Activated CD8-positive, alpha-beta T cell treated with anti-CD3 and anti-CD28 coated beads for 36 hours (primary cell): ENCODE results near the gene ARFGEF2. TPM values are rescaled to one million over a fixed set of nuclear protein-coding genes. Genes with fewer than 3 reads are reported as not detected.

Source experiments
- ATAC-seq: fragments of 200-7000 bp; cut with Tn5 transposase; one replicate; pipeline ENCODE4 v1.10.0; 2021; ENCODE audit warnings: mild to moderate bottlenecking, moderate library complexity
- CTCF ChIA-PET: fragments of 350-600 bp; sonication (Branson Sonifier 250); formaldehyde crosslinking; loops from one replicate; lab custom pipeline; 2021; ENCODE audit warnings: antibody characterized with exemption; lab: Charles Lee
- POLR2A ChIA-PET: fragments of 350-600 bp; sonication (Branson Sonifier 250); formaldehyde crosslinking; loops from one replicate; lab custom pipeline; 2021; ENCODE audit warnings: antibody characterized with exemption; lab: Charles Lee
- DNase-seq: peaks from one replicate; pipeline ENCODE4 v3.0.0-alpha.2; 2020
- H3K27ac Mint-ChIP-seq: one replicate; pipeline ENCODE4 v1.8.0; 2021; ENCODE audit warnings: mild to moderate bottlenecking, mixed read lengths
- H3K27me3 Mint-ChIP-seq: one replicate; pipeline ENCODE4 v1.8.0; 2021; ENCODE audit warnings: mixed read lengths
- H3K36me3 Mint-ChIP-seq: one replicate; pipeline ENCODE4 v1.8.0; 2021; ENCODE audit warnings: low read depth, mixed read lengths
- H3K4me1 Mint-ChIP-seq: one replicate; pipeline ENCODE4 v1.8.0; 2021; ENCODE audit warnings: low read depth, mixed read lengths
- H3K4me3 Mint-ChIP-seq: one replicate; pipeline ENCODE4 v1.8.0; 2021; ENCODE audit warnings: mild to moderate bottlenecking, moderate library complexity, mixed read lengths
- H3K9me3 Mint-ChIP-seq: one replicate; pipeline ENCODE4 v1.8.0; 2021; ENCODE audit warnings: mixed read lengths
- CTCF ChIP-seq: fragments of 200-600 bp; IDR thresholded peaks from one replicate; pipeline ENCODE4 v1.8.0; 2022; ENCODE audit warnings: antibody characterized with exemption, mild to moderate bottlenecking
- intact Hi-C: fragments of 100-400 bp; cut with micrococcal nuclease; formaldehyde crosslinking; loops from one replicate; pipeline ENCODE4 v1.10.0; 2022
- total RNA-seq, 2 experiments: library from RNA; stranded (reverse); gene quantifications; one replicate each; pipeline ENCODE4 v1.2.3, GENCODE V29; 2021

Gene ARFGEF2
- total RNA-seq, 2 experiments from 2014 or later: 20.5 to 22.7 TPM

GRCh38 chr20:48906221-48906877, 15.2 kb upstream of the ARFGEF2 start:
- CTCF ChIA-PET: interaction anchor here (0.7 to 4.6 kb wide), 6 partner anchors 10 to 286 kb away, joined by 3 to 70 read pairs (median 4); no protein-coding TSS in a partner anchor
- ATAC-seq (no peak), DNase-seq (no peak)
- H3K27ac Mint-ChIP-seq: no peak overlapping the region
- H3K9me3 Mint-ChIP-seq: peaks cover 4% of the 10 kb centered on the region
- H3K4me1 Mint-ChIP-seq: peaks cover 9% of the 10 kb centered on the region
- POLR2A ChIA-PET: interaction anchor here (1.0 kb wide), 1 partner anchor 249 kb away, joined by 4 read pairs; no protein-coding TSS in a partner anchor
- TF ChIP-seq CTCF: no peak
- H3K36me3 Mint-ChIP-seq: peaks cover 2% of the 10 kb centered on the region
- no peak overlapping the region for H3K4me3 Mint-ChIP-seq
- intact Hi-C loops: no loop called here
- peaks cover 2% of the 10 kb centered on the region for H3K27me3 Mint-ChIP-seq

DNA sequence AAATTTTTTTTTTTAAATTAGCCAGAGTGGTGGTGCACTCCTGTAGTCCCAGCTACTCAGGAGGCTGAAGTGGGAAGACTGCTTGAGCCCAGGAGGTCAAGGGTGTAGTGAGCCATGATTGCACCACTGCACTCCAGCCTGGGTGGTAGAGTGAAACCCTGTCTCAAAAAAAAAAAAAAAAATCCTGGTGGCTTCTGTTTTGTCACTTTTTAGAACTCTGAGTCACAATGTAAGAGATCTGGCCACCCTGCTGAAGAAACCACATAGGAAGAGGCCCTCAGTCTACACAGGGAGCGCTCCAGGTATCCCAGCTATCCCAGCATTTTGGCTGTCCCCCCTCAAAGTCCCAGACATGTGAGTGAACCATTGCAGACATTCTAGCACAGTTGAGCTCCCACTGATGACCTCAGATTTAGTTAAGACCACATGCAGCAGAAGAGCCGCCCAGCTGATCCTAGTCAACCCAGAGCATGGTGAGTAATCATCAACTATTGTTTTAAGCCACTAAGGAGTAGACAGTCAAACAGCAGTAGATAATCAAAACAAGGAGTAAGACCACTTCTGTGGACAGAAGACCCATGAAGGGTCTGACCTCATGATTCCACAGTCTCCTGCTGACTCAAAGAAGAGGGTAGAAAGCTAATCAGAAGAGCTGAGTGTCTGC, 12.7 kb upstream of the ARFGEF2 start:
- Mint-ChIP-seq H3K9me3 (peaks cover 4% of the 10 kb centered on the region), H3K36me3 (peaks cover 2% of the 10 kb centered on the region), H3K27ac (no peak overlapping the region), H3K4me3 (no peak overlapping the region), H3K4me1 (peaks cover 9% of the 10 kb centered on the region), H3K27me3 (peaks cover 2% of the 10 kb centered on the region)
- CTCF ChIA-PET: interaction anchor here (1.2 to 2.0 kb wide), 4 partner anchors 118 to 288 kb away, joined by 3 to 14 read pairs (median 5); no protein-coding TSS in a partner anchor
- ATAC-seq (no peak), DNase-seq (no peak)
- POLR2A ChIA-PET: interaction anchor here (2.0 kb wide), 1 partner anchor 13 kb away, joined by 7 read pairs; the partner anchor contains the start of gene ARFGEF2
- intact Hi-C loops: no loop called here
- no peak for TF ChIP-seq CTCF

GRCh38 chr20:48909910-48910309, 11.6 kb upstream of the ARFGEF2 start:
- H3K4me1 Mint-ChIP-seq: peaks cover 2% of the 10 kb centered on the region
- ChIA-PET CTCF (interaction anchor here (0.9 to 2.0 kb wide), 5 partner anchors 11 to 289 kb away, joined by 3 to 14 read pairs (median 3); no protein-coding TSS in a partner anchor), POLR2A (interaction anchor here (1.4 kb wide), 1 partner anchor 13 kb away, joined by 4 read pairs; no protein-coding TSS in a partner anchor)
- H3K27ac Mint-ChIP-seq: no peak overlapping the region
- H3K27me3 Mint-ChIP-seq: peaks cover 3% of the 10 kb centered on the region
- intact Hi-C loops: no loop called here
- peaks cover 4% of the 10 kb centered on the region for H3K9me3 Mint-ChIP-seq
- TF ChIP-seq CTCF: no peak
- DNase-seq (no peak), ATAC-seq (no peak)
- no peak overlapping the region for H3K4me3 Mint-ChIP-seq
- peaks cover 2% of the 10 kb centered on the region for H3K36me3 Mint-ChIP-seq

DNA sequence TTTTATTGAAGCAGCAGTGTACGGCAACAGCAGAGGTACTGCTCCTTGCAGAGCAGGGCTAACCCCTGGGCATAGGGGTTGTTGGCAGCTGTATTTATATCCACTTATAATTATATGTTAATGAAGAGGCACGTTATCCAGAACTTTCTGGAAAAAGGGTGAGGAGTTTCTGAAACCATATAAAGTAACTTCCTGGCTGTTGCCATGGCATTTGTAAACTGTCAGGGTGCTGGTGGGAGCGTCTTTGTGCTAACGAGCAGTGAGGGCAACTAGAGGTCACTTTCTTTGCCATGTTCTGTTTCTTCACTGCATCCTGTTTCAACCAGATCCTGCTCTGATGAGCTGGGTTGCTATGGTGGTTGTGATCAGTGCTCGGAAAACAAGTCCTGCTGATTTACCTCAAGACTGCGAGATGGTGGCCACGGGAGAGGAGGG, 11.1 kb upstream of the ARFGEF2 start:
- POLR2A ChIA-PET: interaction anchor here (1.4 kb wide), 1 partner anchor 12 kb away, joined by 4 read pairs; no protein-coding TSS in a partner anchor
- peak; percentile 24 for ATAC-seq
- H3K4me3 Mint-ChIP-seq: no peak overlapping the region

More for the DNA sequence above, 11.1 kb upstream of the ARFGEF2 start:
- no peak for TF ChIP-seq CTCF
- Mint-ChIP-seq H3K27me3 (peaks cover 3% of the 10 kb centered on the region), H3K4me1 (peaks cover 2% of the 10 kb centered on the region), H3K36me3 (peaks cover 2% of the 10 kb centered on the region), H3K9me3 (peaks cover 4% of the 10 kb centered on the region), H3K27ac (no peak overlapping the region)
- CTCF ChIA-PET: interaction anchor here (0.9 to 2.0 kb wide), 5 partner anchors 12 to 290 kb away, joined by 3 to 14 read pairs (median 3); no protein-coding TSS in a partner anchor
- DNase-seq: no peak
- intact Hi-C loops: no loop called here
